ENCODE measurements around the gene RLN1.
"Not testable (repeated sequence)": the region's sequence is repeated elsewhere in the genome, so short reads cannot be mapped to it uniquely, and the experiment has no call there.

Gene RLN1

DNA sequence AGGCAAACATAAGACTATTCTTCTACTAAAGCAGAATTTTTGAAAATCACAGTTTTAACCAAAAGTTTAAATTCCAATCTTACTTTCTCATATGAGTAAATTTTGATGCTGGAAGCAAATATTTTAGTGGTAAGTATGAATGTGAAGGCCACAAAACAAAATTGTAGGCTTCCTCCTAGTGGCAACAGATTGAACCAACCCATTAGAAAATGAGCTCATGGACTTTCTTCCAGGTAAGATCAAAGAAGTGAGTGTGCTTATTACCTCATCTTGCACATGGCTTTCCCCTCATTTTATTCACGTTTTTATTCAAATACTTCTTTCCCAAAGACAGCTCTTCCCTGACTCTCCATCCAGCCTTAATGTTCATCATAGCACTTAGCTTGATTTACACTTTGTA lies 18.6 kb downstream of the RLN1 start:
- TF ChIP-seq, protein P1, sequence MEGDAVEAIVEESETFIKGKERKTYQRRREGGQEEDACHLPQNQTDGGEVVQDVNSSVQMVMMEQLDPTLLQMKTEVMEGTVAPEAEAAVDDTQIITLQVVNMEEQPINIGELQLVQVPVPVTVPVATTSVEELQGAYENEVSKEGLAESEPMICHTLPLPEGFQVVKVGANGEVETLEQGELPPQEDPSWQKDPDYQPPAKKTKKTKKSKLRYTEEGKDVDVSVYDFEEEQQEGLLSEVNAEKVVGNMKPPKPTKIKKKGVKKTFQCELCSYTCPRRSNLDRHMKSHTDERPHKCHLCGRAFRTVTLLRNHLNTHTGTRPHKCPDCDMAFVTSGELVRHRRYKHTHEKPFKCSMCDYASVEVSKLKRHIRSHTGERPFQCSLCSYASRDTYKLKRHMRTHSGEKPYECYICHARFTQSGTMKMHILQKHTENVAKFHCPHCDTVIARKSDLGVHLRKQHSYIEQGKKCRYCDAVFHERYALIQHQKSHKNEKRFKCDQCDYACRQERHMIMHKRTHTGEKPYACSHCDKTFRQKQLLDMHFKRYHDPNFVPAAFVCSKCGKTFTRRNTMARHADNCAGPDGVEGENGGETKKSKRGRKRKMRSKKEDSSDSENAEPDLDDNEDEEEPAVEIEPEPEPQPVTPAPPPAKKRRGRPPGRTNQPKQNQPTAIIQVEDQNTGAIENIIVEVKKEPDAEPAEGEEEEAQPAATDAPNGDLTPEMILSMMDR (IDR thresholded peaks at IDR 0.05; ENCODE audit: low read depth, low read length) = peak; percentile 9
- DNase-seq (ENCODE audit: low read depth in 2 of 2) = peak in 1 of 2 donors; percentile 15
- H3K4me3 ChIP-seq (replicated peaks in 1 of 2; ENCODE audit: low read depth in 2 of 2, low read length in 2 of 2) = no peak overlapping the region

DNA sequence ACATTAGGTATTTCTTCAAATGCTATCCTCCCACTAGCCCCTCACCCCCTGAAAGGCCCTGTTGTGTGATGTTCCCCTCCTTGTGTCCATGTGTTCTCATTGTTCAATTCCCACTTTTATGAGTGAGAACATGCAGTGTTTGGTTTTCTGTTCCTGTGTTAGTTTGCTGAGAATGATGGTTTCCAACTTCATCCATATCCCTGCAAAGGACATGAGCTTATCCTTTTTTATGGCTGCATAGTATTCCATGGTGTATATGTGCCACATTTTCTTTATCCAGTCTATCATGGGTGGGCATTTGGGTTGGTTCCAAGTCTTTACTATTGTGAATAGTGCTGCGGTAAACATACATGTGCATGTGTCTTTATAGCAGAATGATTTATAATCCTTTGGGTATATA lies 23.3 kb downstream of the RLN1 start:
- not testable (repeated sequence) for DNase-seq (ENCODE audit: low read depth in 2 of 2); H3K4me3 ChIP-seq (replicated peaks in 1 of 2; ENCODE audit: low read depth in 2 of 2, low read length in 2 of 2)

DNA sequence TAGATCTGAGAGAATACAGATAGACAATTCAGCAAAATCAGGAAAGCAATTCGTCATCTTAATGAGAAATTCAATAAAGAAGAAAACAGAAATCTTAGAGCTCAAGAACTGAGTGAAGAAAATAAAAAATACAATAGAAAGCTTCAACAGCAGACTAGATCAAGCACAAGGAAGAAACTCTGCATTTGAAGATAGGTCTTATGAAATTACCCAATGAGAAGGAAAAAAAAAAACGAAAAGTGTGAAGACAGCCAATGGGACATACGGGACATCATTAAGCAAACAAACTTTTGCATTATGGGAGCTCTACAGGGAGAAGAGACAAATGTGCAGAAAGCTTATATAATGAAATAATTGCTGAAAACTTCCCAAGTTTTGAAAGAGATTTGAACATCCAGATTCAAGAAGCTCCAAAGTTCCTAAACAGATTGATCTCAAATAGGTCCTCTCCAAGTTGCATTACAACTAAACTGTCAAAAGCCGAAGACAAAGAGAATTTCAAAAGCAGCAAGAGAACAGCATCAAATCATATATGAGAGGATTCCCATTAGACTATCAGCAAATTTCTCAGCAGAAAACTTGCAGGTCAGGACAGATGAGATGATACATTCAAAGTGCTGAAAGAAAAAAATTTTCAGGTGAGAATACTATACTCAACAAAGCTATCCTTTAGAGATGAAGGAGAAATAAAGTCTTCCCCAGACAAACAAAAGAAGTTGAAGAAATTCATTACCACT lies 24.3 kb downstream of the RLN1 start:
- H3K4me3 ChIP-seq (replicated peaks in 1 of 2; ENCODE audit: low read depth in 2 of 2, low read length in 2 of 2) = no peak overlapping the region
- TF ChIP-seq, protein P1 (IDR thresholded peaks at IDR 0.05; ENCODE audit: low read depth, low read length) = no peak
- no peak for DNase-seq (ENCODE audit: low read depth in 2 of 2)

DNA sequence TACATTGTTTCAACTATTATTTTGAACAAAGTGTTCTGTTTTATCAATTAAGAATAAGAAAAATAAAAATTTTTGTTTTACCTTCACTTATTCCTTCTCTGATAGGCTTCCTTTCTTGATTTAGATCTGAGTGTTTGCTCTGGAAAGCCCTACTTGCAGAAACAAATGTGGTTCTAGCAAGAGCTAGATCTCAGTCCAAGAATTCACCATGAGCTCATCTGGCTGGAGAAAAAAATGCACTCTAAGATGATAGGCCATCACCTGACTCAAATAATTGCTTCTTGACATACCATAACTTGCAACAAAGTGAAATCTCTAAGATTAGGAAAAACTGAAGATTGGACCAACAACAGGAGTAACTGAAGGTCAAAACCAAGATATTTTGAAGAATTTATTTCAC lies 28.8 kb downstream of the RLN1 start:
- H3K4me3 ChIP-seq (replicated peaks in 1 of 2; ENCODE audit: low read depth in 2 of 2, low read length in 2 of 2) = no peak overlapping the region
- no peak for DNase-seq (ENCODE audit: low read depth in 2 of 2)
- TF ChIP-seq, protein P1 (IDR thresholded peaks at IDR 0.05; ENCODE audit: low read depth, low read length) = no peak

DNA sequence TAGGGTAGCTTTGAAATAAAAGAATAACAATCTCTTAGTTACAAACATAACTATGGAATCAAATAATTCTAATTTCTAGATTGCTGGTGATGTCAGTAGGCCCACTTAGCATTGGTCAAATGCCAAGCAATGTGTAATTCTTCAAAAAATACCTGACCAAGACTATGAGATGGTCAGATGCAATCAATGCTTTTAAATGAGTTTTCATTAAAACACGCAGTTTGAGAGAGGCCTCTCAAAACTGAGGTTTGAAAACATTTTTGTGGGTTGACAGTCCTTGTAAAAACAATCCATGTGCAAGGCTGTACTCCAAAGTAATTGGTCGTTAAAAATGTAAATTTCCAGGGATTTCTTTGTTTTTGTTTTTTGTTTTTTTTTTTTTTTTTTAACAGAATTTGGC lies 33.9 kb downstream of the RLN1 start:
- TF ChIP-seq, protein P1 (IDR thresholded peaks at IDR 0.05; ENCODE audit: low read depth, low read length) = no peak
- no peak overlapping the region for H3K4me3 ChIP-seq (replicated peaks in 1 of 2; ENCODE audit: low read depth in 2 of 2, low read length in 2 of 2)
- DNase-seq (ENCODE audit: low read depth in 2 of 2) = no peak

DNA sequence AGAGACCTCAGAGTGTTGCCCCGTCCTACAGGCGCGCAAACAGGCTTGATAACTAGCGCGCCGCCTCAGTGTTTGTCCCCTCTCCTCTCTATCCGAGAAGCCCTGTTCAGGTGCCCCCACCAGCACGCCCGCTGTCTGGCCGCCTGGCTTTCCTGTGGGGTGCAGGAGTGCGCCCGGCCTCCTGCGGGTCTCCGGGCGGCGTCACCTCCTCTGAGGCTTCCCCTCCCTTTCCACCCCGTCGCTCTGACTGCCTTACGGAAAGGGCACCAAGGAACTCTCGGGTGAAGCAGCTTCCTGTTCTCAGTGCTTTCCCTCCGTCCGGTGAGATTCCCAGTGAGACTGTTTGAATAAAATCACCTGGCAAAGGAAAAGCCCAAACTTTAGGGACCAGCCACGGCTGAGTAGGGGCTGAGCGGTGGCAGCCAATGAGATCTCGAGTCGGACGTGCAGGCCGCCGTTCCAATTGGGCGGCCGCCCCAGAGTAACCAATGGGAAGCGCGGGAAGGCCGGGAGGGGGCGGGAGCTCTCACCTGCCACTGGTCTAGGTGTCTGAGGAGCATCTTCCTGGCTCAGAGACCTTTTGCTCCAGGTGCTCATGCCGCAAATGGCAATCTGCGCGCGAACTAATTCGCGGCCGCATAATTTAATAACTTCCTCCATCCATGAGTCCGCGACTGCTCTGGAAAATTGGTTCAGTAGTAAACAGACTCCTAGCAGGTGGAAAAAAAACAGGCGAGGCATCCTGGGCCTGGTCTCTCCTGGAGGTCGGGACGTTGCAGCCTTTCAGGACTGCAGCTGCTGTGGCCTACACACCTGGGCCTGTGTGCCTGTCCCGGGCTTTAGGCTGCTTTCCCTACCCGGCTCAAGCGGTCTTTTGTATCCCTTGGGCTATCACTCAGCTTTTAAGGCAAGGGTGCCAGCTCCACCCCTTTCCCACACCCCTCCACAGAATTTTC lies 35.6 kb downstream of the RLN1 start, which contains the start of gene RLN2:
RLN2 (minus strand) TSS at position 877 of the 956 bp plus-strand sequence; CDS start at position 741, 136 bp downstream.
- not testable (repeated sequence) for DNase-seq (ENCODE audit: low read depth in 2 of 2); H3K4me3 ChIP-seq (replicated peaks in 1 of 2; ENCODE audit: low read depth in 2 of 2, low read length in 2 of 2)

DNA sequence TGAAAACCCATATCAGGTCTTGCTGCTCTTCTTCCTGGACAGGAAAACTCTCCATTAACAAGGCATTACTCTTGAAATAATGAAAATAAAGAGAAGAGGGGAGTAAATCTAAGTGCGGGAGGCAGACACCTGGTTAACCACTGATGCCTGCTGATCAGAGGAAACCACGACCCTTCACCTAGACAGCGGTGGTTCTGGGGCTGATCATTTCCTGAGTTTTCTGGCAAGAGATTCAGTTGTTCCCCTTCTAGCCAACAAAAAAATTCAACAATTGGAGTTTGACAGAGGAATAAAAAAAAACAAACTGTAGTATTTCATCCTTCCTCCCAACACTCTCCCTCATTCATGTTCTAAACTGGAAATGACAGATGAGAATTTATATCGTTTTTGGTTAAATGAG lies 38.1 kb downstream of the RLN1 start:
- DNase-seq (ENCODE audit: low read depth in 2 of 2) = no peak
- H3K4me3 ChIP-seq (replicated peaks in 1 of 2; ENCODE audit: low read depth in 2 of 2, low read length in 2 of 2) = no peak overlapping the region
- TF ChIP-seq, protein P1 (IDR thresholded peaks at IDR 0.05; ENCODE audit: low read depth, low read length) = no peak
